Fibroblast of lung (primary cell): Measurements from ENCODE around the gene ANKS1B.

Experiments used
- EZH2 ChIP-seq: IDR thresholded peaks from 2 replicates; pipeline ENCODE4 v1.5.1; 2012; ENCODE audit warnings: low read length, control low read depth, mild to moderate bottlenecking; ENCODE audit errors: missing control alignments
- TF ChIP-seq, protein P1 (sequence below), 2 donors: IDR thresholded peaks in 1 of 2; conservative IDR thresholded peaks in 1 of 2; 1 replicate in 1 of 2; 2 replicates in 1 of 2; pipeline ENCODE4 v1.5.1; 2011 to 2012; ENCODE audit warnings: low read length in 2 of 2, control low read depth in 1 of 2, inconsistent platforms in 1 of 2, low read depth in 1 of 2, mild to moderate bottlenecking in 1 of 2

DNA sequence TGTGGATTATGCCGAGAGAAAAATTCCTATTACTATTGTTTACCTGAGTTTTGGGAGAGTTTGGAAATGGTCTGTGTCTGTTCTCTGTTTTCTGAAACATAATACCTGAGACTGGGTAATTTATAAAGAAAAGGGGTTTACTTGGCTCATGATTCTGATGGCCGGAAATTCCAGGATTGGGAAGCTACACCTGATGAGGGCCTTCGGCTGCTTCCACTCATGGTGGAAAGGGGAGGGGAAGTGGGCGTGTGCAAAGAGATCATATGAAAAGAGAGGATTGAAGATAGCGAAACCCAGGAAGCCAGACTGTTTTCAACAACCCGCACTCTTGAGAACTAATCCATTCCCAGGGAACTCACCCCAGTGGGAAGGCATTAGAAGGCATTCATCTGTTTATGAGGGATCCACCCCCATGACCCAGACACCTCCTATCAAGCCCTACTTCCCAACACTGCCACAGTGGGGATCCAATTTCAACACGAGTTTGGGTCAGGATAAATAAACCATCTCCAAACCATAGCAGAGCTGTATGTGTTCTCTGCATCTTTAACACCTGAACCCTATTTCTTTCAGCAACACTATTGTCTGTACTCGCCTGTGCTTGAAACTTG lies 1288.6 kb downstream of the ANKS1B start:
- TF ChIP-seq, protein P1, sequence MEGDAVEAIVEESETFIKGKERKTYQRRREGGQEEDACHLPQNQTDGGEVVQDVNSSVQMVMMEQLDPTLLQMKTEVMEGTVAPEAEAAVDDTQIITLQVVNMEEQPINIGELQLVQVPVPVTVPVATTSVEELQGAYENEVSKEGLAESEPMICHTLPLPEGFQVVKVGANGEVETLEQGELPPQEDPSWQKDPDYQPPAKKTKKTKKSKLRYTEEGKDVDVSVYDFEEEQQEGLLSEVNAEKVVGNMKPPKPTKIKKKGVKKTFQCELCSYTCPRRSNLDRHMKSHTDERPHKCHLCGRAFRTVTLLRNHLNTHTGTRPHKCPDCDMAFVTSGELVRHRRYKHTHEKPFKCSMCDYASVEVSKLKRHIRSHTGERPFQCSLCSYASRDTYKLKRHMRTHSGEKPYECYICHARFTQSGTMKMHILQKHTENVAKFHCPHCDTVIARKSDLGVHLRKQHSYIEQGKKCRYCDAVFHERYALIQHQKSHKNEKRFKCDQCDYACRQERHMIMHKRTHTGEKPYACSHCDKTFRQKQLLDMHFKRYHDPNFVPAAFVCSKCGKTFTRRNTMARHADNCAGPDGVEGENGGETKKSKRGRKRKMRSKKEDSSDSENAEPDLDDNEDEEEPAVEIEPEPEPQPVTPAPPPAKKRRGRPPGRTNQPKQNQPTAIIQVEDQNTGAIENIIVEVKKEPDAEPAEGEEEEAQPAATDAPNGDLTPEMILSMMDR (conservative IDR thresholded peaks at IDR 0.05 in 1 of 2, IDR thresholded peaks at IDR 0.05 in 1 of 2; ENCODE audit: low read depth in 1 of 2, low read length in 2 of 2) = no peak
- TF ChIP-seq EZH2 = no peak
